KMS-11 (cell line): ENCODE measurements around the gene KATNB1.

Experiments
- H2AFZ ChIP-seq: fragments of 200-600 bp; sonication (generic); 2 replicates; pipeline ENCODE4 v1.6.1; 2016; ENCODE audit warnings: antibody characterized with exemption, mixed run types, low read depth
- H3K27ac ChIP-seq: fragments of 200-600 bp; sonication (generic); 2 replicates; pipeline ENCODE4 v1.6.1; 2016; ENCODE audit warnings: mild to moderate bottlenecking, mixed run types
- H3K27me3 ChIP-seq: fragments of 200-600 bp; sonication (generic); 2 replicates; pipeline ENCODE4 v1.6.1; 2017; ENCODE audit warnings: mild to moderate bottlenecking, low read depth, mixed run types, moderate library complexity; ENCODE audit not compliant: insufficient read depth
- H3K36me3 ChIP-seq: fragments of 200-600 bp; sonication (generic); 2 replicates; pipeline ENCODE4 v1.6.1; 2017; ENCODE audit warnings: mild to moderate bottlenecking, mixed run types; ENCODE audit not compliant: insufficient read depth
- H3K4me1 ChIP-seq: fragments of 200-600 bp; sonication (generic); 2 replicates; pipeline ENCODE4 v1.6.1; 2016; ENCODE audit warnings: mild to moderate bottlenecking, low read depth, mixed run types; ENCODE audit not compliant: poor library complexity, severe bottlenecking
- H3K4me2 ChIP-seq: fragments of 200-600 bp; sonication (generic); 2 replicates; pipeline ENCODE4 v1.7.0; 2016; ENCODE audit warnings: mild to moderate bottlenecking, mixed run types
- H3K4me3 ChIP-seq: fragments of 200-600 bp; sonication (generic); IDR thresholded peaks from 2 replicates; pipeline ENCODE4 v1.6.1; 2017; ENCODE audit warnings: low read depth, low read length, mixed read lengths; ENCODE audit not compliant: insufficient read depth
- H3K79me2 ChIP-seq: fragments of 200-600 bp; sonication (generic); 2 replicates; pipeline ENCODE4 v1.6.1; 2016; ENCODE audit warnings: low read depth, mixed run types; ENCODE audit not compliant: insufficient read depth
- H3K9ac ChIP-seq: fragments of 200-600 bp; sonication (generic); 2 replicates; pipeline ENCODE4 v1.6.1; 2016; ENCODE audit warnings: mild to moderate bottlenecking, mixed run types
- H4K20me1 ChIP-seq: fragments of 200-600 bp; sonication (generic); 2 replicates; pipeline ENCODE4 v1.6.1; 2016; ENCODE audit warnings: mild to moderate bottlenecking, mixed run types; ENCODE audit not compliant: insufficient read depth
- TF ChIP-seq, protein P1 (sequence below): fragments of 200-600 bp; sonication (generic); conservative IDR thresholded peaks from 2 replicates; pipeline ENCODE4 v1.6.1; 2017; ENCODE audit warnings: low read depth, mild to moderate bottlenecking, antibody characterized with exemption, low read length, moderate library complexity, mixed read lengths

Gene KATNB1

DNA sequence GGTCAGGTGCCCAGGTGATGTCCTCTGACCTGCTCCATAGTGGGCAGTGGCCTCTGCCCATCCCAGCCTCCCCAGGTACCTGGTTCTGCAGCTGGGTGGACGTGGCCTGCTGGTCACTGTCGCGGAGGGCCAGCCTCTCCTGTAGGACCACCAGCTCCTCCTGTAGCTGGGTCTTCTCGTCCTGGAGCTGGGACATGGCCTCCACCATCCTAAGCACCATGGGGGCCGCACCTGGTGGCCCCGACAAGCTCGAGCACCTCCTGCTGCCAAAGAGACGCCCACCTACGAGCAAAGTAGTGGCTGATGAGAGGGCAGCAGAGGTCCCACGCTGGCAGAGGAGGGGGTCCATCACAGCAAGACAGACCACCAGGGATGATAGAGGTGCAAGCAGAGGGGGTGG, 49.8 kb downstream of the KATNB1 start:
- Histone ChIP-seq H3K4me2 (no peak overlapping the region), H3K27me3 (no peaks in the 10 kb centered on the region), H4K20me1 (no peaks in the 10 kb centered on the region), H3K9ac (no peak overlapping the region), H3K4me3 (no peak overlapping the region), H3K27ac (no peak overlapping the region), H3K4me1 (peaks cover 1% of the 10 kb centered on the region), H3K79me2 (no peaks in the 10 kb centered on the region), H2AFZ (no peak overlapping the region), H3K36me3 (no peaks in the 10 kb centered on the region)
- TF ChIP-seq, protein P1, sequence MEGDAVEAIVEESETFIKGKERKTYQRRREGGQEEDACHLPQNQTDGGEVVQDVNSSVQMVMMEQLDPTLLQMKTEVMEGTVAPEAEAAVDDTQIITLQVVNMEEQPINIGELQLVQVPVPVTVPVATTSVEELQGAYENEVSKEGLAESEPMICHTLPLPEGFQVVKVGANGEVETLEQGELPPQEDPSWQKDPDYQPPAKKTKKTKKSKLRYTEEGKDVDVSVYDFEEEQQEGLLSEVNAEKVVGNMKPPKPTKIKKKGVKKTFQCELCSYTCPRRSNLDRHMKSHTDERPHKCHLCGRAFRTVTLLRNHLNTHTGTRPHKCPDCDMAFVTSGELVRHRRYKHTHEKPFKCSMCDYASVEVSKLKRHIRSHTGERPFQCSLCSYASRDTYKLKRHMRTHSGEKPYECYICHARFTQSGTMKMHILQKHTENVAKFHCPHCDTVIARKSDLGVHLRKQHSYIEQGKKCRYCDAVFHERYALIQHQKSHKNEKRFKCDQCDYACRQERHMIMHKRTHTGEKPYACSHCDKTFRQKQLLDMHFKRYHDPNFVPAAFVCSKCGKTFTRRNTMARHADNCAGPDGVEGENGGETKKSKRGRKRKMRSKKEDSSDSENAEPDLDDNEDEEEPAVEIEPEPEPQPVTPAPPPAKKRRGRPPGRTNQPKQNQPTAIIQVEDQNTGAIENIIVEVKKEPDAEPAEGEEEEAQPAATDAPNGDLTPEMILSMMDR = no peak

DNA sequence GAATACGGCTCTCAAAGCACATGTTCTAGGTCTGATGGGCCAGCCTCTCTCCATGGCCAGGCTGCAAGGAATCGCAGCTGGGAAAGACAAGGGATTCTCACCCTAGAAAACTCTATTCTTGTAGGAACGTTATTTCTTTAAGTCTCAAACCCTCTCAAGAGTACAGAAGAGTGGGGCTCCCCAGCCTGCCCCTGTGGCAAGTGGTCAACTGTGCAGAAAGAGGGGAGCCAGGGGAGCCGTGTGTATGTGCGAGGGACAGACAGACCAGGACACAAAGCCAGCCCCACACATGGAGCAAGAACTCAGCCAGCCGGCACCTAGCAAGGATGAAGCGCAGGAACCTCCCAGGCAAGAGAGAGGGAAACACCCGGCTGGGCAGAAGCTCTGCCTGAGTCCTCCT, 50.4 kb downstream of the KATNB1 start:
- Histone ChIP-seq H3K27ac (no peak overlapping the region), H3K4me2 (no peak overlapping the region), H3K9ac (no peak overlapping the region), H4K20me1 (no peaks in the 10 kb centered on the region), H3K36me3 (no peaks in the 10 kb centered on the region), H3K27me3 (no peaks in the 10 kb centered on the region), H3K79me2 (no peaks in the 10 kb centered on the region), H3K4me3 (no peak overlapping the region), H3K4me1 (peaks cover 6% of the 10 kb centered on the region), H2AFZ (no peak overlapping the region)
- TF ChIP-seq, protein P1 = no peak

DNA sequence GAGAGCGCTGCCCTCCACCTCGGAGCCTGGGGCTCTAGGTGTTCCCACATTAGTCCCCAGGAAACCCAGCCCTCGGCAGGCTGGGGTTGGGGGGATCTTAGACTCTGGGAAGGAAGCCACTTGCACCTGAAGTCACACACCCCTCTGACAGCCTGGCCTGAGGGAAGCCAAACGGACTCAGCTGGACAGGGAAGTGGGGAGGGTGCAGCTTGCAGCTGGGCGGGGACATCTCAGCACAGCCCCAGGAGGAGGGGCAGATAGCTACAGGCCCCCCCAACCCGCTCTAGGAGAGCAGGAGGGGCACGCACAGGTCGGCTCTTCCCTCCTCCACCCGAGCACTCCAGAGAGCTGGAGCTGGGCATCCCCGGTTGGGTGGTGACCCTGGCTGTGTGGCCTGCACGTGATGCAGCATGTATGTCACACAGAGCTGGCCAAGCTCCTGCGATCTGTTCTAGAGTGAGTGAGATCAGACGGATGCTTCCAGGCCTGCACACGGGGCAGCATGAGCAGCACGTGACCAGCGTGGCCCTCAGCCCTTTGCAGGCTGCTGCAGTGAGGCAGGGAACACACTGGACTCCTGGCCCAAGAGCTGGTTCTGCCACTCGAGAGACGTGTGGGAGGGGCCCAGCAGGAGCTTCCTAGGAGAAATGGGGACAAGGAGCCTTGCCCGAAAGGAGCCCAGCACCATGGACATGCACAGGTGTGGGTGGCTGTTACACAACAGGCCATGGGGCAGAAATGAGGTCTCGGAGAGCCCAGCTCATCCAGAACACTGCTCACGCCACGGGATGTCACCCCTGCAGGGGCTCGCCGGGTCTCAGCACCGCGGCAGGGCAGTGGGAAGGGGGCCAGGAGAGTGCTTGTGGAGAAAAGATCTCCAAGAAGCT, 51.3 kb downstream of the KATNB1 start:
- Histone ChIP-seq H3K4me1 (peaks cover 16% of the 10 kb centered on the region), H3K27me3 (no peaks in the 10 kb centered on the region), H3K4me3 (no peak overlapping the region), H3K9ac (no peak overlapping the region), H4K20me1 (no peaks in the 10 kb centered on the region), H3K27ac (no peak overlapping the region), H3K36me3 (no peaks in the 10 kb centered on the region), H2AFZ (no peak overlapping the region), H3K4me2 (no peak overlapping the region), H3K79me2 (no peaks in the 10 kb centered on the region)
- TF ChIP-seq, protein P1 = no peak

DNA sequence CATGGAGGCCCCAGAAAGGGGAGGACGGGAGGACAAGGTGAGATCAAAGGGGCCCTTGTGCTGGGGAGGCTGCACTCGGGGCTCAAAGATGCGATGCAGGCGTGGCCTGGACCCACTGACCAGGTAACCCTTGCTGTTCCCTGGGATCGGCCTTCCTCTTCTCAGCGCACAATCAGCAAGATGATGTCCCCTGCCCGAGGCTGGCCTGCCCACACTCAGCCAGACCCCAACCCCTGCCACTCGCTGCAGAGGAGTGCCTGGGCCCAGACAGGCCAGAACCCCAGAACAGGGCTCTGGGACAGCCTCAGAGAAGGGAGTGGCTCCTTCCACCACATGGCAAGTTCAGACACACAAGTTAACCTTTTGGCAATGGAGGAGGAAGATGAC, 51.9 kb downstream of the KATNB1 start:
- H4K20me1 ChIP-seq = no peaks in the 10 kb centered on the region
- H3K9ac ChIP-seq = no peak overlapping the region
- no peaks in the 10 kb centered on the region for H3K79me2 ChIP-seq
- peaks cover 22% of the 10 kb centered on the region for H3K4me1 ChIP-seq
- H3K36me3 ChIP-seq = no peaks in the 10 kb centered on the region
- H3K4me2 ChIP-seq = no peak overlapping the region
- TF ChIP-seq, protein P1 = no peak
- H2AFZ ChIP-seq = no peak overlapping the region
- H3K27ac ChIP-seq = no peak overlapping the region
- no peaks in the 10 kb centered on the region for H3K27me3 ChIP-seq
- H3K4me3 ChIP-seq = no peak overlapping the region
